IPS-20b (cell line): ENCODE data around the gene PGAP3.

Experiments
- H3K27ac ChIP-seq: one replicate; pipeline ENCODE4 v1.5.1; 2013; ENCODE audit warnings: low read length
- H3K27me3 ChIP-seq: 2 replicates; pipeline ENCODE4 v1.6.1; 2013; ENCODE audit warnings: mild to moderate bottlenecking, low read length, inconsistent platforms; ENCODE audit not compliant: insufficient read depth
- H3K36me3 ChIP-seq: 2 replicates; pipeline ENCODE4 v1.6.1; 2013; ENCODE audit warnings: low read depth, mild to moderate bottlenecking, inconsistent platforms, low read length, moderate library complexity; ENCODE audit not compliant: insufficient read depth
- H3K4me1 ChIP-seq: 2 replicates; pipeline ENCODE4 v1.6.1; 2013; ENCODE audit warnings: mild to moderate bottlenecking, control low read depth, inconsistent platforms, low read length, moderate library complexity; ENCODE audit not compliant: insufficient read depth
- H3K4me3 ChIP-seq: 2 replicates; pipeline ENCODE4 v1.5.1; 2013; ENCODE audit warnings: mild to moderate bottlenecking, low read length, inconsistent platforms
- H3K9ac ChIP-seq: 2 replicates; pipeline ENCODE4 v1.6.1; 2013; ENCODE audit warnings: low read depth, mild to moderate bottlenecking, inconsistent platforms, low read length, moderate library complexity
- H3K9me3 ChIP-seq: 2 replicates; pipeline ENCODE4 v1.6.1; 2013; ENCODE audit warnings: mild to moderate bottlenecking, low read depth, low read length, inconsistent platforms; ENCODE audit not compliant: insufficient read depth

PGAP3 gene

GRCh38 chr17:39647256-39647655 is 40.6 kb downstream of the PGAP3 start:
- no peak overlapping the region for H3K27ac ChIP-seq
- H3K9ac ChIP-seq: no peak overlapping the region
- H3K4me1 ChIP-seq: peaks cover 9% of the 10 kb centered on the region; the same call in 1 of the 2 replicates
- H3K27me3 ChIP-seq: no peaks in the 10 kb centered on the region
- no peaks in the 10 kb centered on the region for H3K9me3 ChIP-seq
- no peak overlapping the region for H3K4me3 ChIP-seq
- H3K36me3 ChIP-seq: no peaks in the 10 kb centered on the region

- H3K27ac ChIP-seq: no peak overlapping the region
- H3K9me3 ChIP-seq: no peaks in the 10 kb centered on the region
- no peak overlapping the region for H3K9ac ChIP-seq
- H3K4me1 ChIP-seq: peaks cover 20% of the 10 kb centered on the region; the same call in 1 of the 2 replicates
- H3K36me3 ChIP-seq: no peaks in the 10 kb centered on the region
- H3K4me3 ChIP-seq: no peak overlapping the region
- H3K27me3 ChIP-seq: no peaks in the 10 kb centered on the region
These were observed 44.6 kb downstream of the PGAP3 start for GRCh38 chr17:39643271-39643670.

GRCh38 chr17:39642291-39643074 is 45.4 kb downstream of the PGAP3 start:
- H3K27ac ChIP-seq: no peak overlapping the region
- H3K4me1 ChIP-seq: peaks cover 20% of the 10 kb centered on the region; the same call in 1 of the 2 replicates
- H3K9me3 ChIP-seq: no peaks in the 10 kb centered on the region
- no peaks in the 10 kb centered on the region for H3K36me3 ChIP-seq
- H3K9ac ChIP-seq: no peak overlapping the region
- H3K4me3 ChIP-seq: no peak overlapping the region
- no peaks in the 10 kb centered on the region for H3K27me3 ChIP-seq

GRCh38 chr17:39641883-39642282 is 46.0 kb downstream of the PGAP3 start:
- Histone ChIP-seq H3K4me3 (no peak overlapping the region), H3K9me3 (no peaks in the 10 kb centered on the region), H3K27ac (no peak overlapping the region), H3K27me3 (no peaks in the 10 kb centered on the region), H3K9ac (no peak overlapping the region), H3K36me3 (no peaks in the 10 kb centered on the region), H3K4me1 (peaks cover 20% of the 10 kb centered on the region; the same call in 1 of the 2 replicates)

- Histone ChIP-seq H3K36me3 (no peaks in the 10 kb centered on the region), H3K4me1 (peaks cover 27% of the 10 kb centered on the region; the same call in 1 of the 2 replicates), H3K27me3 (no peaks in the 10 kb centered on the region), H3K9me3 (no peaks in the 10 kb centered on the region), H3K9ac (no peak overlapping the region), H3K27ac (no peak overlapping the region), H3K4me3 (no peak overlapping the region)
These were observed 46.8 kb downstream of the PGAP3 start for GRCh38 chr17:39641097-39641496.

- Histone ChIP-seq H3K9ac (no peak overlapping the region), H3K36me3 (no peaks in the 10 kb centered on the region), H3K9me3 (no peaks in the 10 kb centered on the region), H3K4me1 (peaks cover 32% of the 10 kb centered on the region; the same call in 1 of the 2 replicates), H3K27me3 (no peaks in the 10 kb centered on the region), H3K27ac (no peak overlapping the region), H3K4me3 (no peak overlapping the region)
These were observed 47.2 kb downstream of the PGAP3 start for GRCh38 chr17:39640591-39641031.

- Histone ChIP-seq H3K36me3 (no peaks in the 10 kb centered on the region), H3K4me3 (no peak overlapping the region), H3K27me3 (no peaks in the 10 kb centered on the region), H3K27ac (no peak overlapping the region), H3K9me3 (no peaks in the 10 kb centered on the region), H3K9ac (0 out of 2 replicates have a peak overlapping the region, but pooled peaks have one; percentile 33), H3K4me1 (peaks cover 26% of the 10 kb centered on the region; the same call in 1 of the 2 replicates)
These were observed 48.0 kb downstream of the PGAP3 start for GRCh38 chr17:39639566-39640458.

- no peaks in the 10 kb centered on the region for H3K27me3 ChIP-seq
- H3K4me3 ChIP-seq: no peak overlapping the region
- no peak overlapping the region for H3K27ac ChIP-seq
- no peaks in the 10 kb centered on the region for H3K36me3 ChIP-seq
- H3K9me3 ChIP-seq: no peaks in the 10 kb centered on the region
- peaks cover 23% of the 10 kb centered on the region; the same call in 1 of the 2 replicates for H3K4me1 ChIP-seq
- H3K9ac ChIP-seq: no peak overlapping the region
These were observed 48.8 kb downstream of the PGAP3 start for GRCh38 chr17:39639043-39639442.

- H3K9me3 ChIP-seq: no peaks in the 10 kb centered on the region
- peaks cover 23% of the 10 kb centered on the region; the same call in 1 of the 2 replicates for H3K4me1 ChIP-seq
- no peaks in the 10 kb centered on the region for H3K36me3 ChIP-seq
- peak overlapping the region; percentile 70; the same call in 1 of the 2 replicates for H3K9ac ChIP-seq
- no peak overlapping the region for H3K27ac ChIP-seq
- H3K27me3 ChIP-seq: no peaks in the 10 kb centered on the region
- peak overlapping the region; percentile 75 for H3K4me3 ChIP-seq
These were observed 49.5 kb downstream of the PGAP3 start for GRCh38 chr17:39638317-39638716.

- Histone ChIP-seq H3K9me3 (no peaks in the 10 kb centered on the region), H3K27me3 (no peaks in the 10 kb centered on the region), H3K4me1 (peaks cover 24% of the 10 kb centered on the region; the same call in 1 of the 2 replicates), H3K27ac (no peak within 1 kb of the TSS), H3K36me3 (no peaks in the 10 kb centered on the region), H3K4me3 (peak within 1 kb of the TSS; percentile 75), H3K9ac (peak within 1 kb of the TSS; percentile 70)
These were observed 50.7 kb downstream of the PGAP3 start, which contains the start of gene STARD3 for GRCh38 chr17:39636927-39637736. Gene STARD3, plus strand, starts transcription at chr17:39637144. Its CDS starts 16,388 bp downstream, at chr17:39653532.

- Histone ChIP-seq H3K36me3 (no peaks in the 10 kb centered on the region), H3K9ac (peak overlapping the region; percentile 70; the same call in 1 of the 2 replicates)
These were observed 51.3 kb downstream of the PGAP3 start for GRCh38 chr17:39636587-39636926.

More at GRCh38 chr17:39636587-39636926, 51.3 kb downstream of the PGAP3 start:
- H3K4me3 ChIP-seq: peak overlapping the region; percentile 75; the same call in 1 of the 2 replicates
- H3K27ac ChIP-seq: no peak overlapping the region
- H3K4me1 ChIP-seq: peaks cover 30% of the 10 kb centered on the region; the same call in 1 of the 2 replicates
- H3K9me3 ChIP-seq: no peaks in the 10 kb centered on the region
- H3K27me3 ChIP-seq: no peaks in the 10 kb centered on the region
